GM19328 (cell line): ENCODE results near the gene CCDC141.
"Not testable (repeated sequence)": the region's sequence is repeated elsewhere in the genome, so short reads cannot be mapped to it uniquely, and the experiment has no call there.

ENCODE experiments used
- ATAC-seq: cut with Tn5 transposase; IDR thresholded peaks from one replicate; pipeline ENCODE4 v1.9.1; 2021; ENCODE audit warnings: mild to moderate bottlenecking, moderate library complexity; ENCODE audit not compliant: unreplicated experiment

CCDC141 gene

GRCh38 chr2:178982652-178983051 is 67.3 kb downstream of the CCDC141 start:
- not testable (repeated sequence) for ATAC-seq

GRCh38 chr2:178980815-178981214 is 69.1 kb downstream of the CCDC141 start:
- no peak for ATAC-seq

GRCh38 chr2:178978667-178979066 is 71.3 kb downstream of the CCDC141 start:
- ATAC-seq: no peak

GRCh38 chr2:178976351-178976750 is 73.6 kb downstream of the CCDC141 start:
- no peak for ATAC-seq

- no peak for ATAC-seq
Measured at GRCh38 chr2:178962805-178963433, 87.0 kb downstream of the CCDC141 start.

- no peak for ATAC-seq
Measured at GRCh38 chr2:178962152-178962551, 87.8 kb downstream of the CCDC141 start.

GRCh38 chr2:178954049-178954448 is 95.9 kb downstream of the CCDC141 start:
- ATAC-seq: no peak

- ATAC-seq: no peak
Measured at GRCh38 chr2:178951266-178952006, 98.5 kb downstream of the CCDC141 start.

GRCh38 chr2:178949584-178949983 is 100.4 kb downstream of the CCDC141 start:
- ATAC-seq: no peak

GRCh38 chr2:178949151-178949550 is 100.8 kb downstream of the CCDC141 start:
- ATAC-seq: no peak

- no peak for ATAC-seq
Measured at GRCh38 chr2:178947006-178947405, 102.9 kb downstream of the CCDC141 start.

- no peak for ATAC-seq
Measured at GRCh38 chr2:178946494-178946893, 103.4 kb downstream of the CCDC141 start.

GRCh38 chr2:178943745-178944144 is 106.2 kb downstream of the CCDC141 start:
- no peak for ATAC-seq

- ATAC-seq: no peak
Measured at GRCh38 chr2:178934571-178934970, 115.4 kb downstream of the CCDC141 start.

- no peak for ATAC-seq
Measured at GRCh38 chr2:178933493-178933892, 116.4 kb downstream of the CCDC141 start.

- peak; percentile 59 for ATAC-seq
Measured at GRCh38 chr2:178928077-178928476, 121.9 kb downstream of the CCDC141 start.

- no peak for ATAC-seq
Measured at GRCh38 chr2:178927173-178927572, 122.8 kb downstream of the CCDC141 start.

GRCh38 chr2:178924817-178925216 is 125.1 kb downstream of the CCDC141 start:
- ATAC-seq: no peak

GRCh38 chr2:178923546-178923945 is 126.4 kb downstream of the CCDC141 start:
- no peak for ATAC-seq

GRCh38 chr2:178920916-178921513 is 128.9 kb downstream of the CCDC141 start:
- no peak for ATAC-seq

- ATAC-seq: no peak
Measured at GRCh38 chr2:178917555-178917954, 132.4 kb downstream of the CCDC141 start.
